Inferior parietal cortex (tissue), 1 donor: ENCODE measurements around the gene SCAPER.

Experiments
- DNase-seq: peaks from one replicate; pipeline ENCODE4 v3.0.0-alpha.2; 2016; ENCODE audit errors: extremely low spot score

Gene SCAPER

DNA sequence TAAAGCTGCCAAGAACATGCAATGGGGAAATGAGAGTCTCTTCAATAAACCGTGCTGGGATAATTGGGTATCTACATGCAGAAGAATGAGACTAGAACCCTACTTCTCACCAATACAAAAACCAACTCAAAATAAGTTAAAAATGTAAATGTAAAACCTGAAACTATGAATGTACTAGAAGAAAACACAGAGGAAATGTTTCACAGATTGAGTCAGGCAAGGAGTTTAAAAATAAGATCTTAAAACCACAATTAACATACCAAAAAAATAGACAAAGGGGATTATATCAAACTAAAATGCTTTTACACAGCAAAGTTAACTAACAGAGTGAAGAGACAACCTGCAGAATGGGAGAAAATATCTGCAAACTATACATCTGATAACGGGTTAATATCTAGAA is 478.2 kb downstream of the SCAPER start:
- DNase-seq, result no peak

DNA sequence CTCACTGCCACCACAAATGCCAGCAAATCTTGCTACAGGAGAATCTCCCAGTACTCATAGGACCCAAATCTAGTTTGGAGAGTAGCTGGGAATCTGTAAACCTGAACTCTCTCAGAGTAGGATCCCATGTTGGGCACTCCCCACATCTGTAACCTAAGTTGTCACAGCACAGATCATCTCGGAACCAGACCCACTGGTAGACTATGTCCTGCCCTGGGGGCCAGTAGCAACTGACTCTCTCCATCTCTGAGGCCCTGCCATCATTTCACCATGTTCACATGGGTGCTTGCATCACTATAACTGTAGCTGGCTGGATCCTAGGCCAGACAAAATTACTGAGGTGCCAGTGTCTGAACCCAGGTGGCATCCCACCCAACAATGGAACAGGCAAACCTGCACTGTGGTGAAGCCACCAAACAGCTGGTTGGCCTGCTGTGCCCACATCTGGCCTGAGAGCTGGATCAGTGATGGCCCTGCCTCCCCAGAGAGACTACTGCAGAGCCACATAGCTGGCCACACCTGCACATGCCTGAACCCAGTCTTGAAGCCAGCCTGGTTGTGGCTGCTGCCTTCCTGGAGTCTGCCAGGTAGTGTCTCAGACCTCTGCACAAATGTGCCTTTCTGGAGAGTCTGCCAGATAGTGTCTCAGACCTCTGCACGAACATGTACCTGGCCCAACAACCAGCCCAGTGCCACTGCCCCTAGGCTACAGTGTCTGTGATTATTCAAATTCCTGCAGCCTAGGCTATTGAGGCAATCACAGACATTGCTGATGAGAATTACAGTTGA is 486.6 kb downstream of the SCAPER start:
- DNase-seq, result no peak

GRCh38 chr15:76401285-76401684 is 503.9 kb downstream of the SCAPER start:
- no peak for DNase-seq

DNA sequence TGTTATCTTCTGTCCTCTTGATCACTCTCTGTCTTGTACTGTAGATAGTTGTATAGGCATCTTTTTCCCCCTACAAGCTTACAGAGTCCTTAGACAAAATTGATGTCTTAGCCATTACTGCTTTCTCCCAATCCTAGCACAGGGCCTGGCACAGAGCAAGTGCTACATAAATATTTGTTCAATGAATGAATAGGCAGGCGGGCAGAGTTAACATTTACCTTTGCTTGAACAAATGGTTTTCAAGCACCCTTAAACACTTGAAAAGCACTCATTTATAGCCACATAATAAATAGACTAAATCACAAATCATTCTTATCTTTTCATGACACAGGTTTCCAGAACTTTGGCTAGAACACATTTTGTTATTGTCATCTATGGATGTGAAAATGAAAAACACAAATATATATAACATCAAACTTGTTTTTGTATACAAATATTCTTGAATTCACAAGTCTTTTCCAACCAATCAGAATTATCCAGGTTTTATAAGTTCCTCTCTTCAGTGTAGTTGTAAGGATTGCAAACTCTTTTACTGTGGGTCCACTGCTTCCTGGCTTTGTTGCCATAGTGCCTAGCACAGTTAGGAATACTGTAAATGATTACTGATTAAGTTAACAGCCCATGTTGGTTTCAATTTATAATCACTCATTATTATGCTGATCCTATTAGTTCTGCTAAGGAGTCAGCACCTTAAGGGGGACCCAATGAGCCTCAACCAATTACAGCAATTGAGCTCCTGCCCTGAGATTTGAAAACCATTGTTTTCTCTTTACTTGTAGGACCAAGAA is 506.6 kb downstream of the SCAPER start:
- DNase-seq, result no peak

GRCh38 chr15:76393614-76394013 is 511.5 kb downstream of the SCAPER start:
- no peak for DNase-seq

DNA sequence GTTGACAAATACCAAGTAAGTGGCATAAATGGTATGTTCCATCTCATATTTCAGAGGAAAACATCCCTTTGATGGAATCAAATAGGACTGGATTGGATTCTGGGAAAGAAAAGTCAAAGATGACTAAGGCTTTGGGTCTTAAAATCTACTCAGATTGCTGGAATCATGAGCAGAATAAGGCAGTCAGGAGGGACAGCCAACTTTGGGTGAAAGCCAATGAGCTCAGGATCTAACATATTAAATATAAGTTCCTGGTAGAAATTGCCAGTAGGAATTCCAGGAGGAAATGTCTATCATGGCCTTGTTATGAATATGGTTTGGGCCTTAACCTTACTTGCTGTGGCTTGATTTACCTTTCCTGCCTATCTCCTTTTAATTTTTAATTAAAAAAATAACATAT is 513.3 kb downstream of the SCAPER start:
- no peak for DNase-seq

DNA sequence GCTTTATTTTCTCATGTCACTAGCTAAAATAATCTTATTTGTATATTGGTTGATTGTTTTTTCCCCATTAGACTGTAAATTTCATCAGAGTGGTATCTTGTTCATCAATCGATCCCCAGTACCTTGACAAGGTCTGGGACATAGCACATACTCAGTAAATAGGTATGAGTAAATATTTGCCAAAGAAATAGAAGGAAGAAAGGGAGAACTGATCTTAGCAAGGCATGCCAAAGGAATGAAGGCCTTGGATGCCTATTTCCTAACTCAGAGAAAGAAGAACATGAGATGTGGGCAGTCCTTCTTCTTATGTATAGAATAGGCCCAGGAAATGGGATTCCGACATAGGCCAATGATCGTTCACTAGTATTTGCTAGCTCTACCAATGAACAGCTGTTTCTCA is 513.8 kb downstream of the SCAPER start:
- DNase-seq, result no peak

GRCh38 chr15:76390571-76390970 is 514.6 kb downstream of the SCAPER start:
- DNase-seq, result no peak

GRCh38 chr15:76386926-76387325 is 518.2 kb downstream of the SCAPER start:
- DNase-seq, result no peak

- no peak for DNase-seq
Observed at GRCh38 chr15:76386178-76386577, 519.0 kb downstream of the SCAPER start.

GRCh38 chr15:76384409-76384808 is 520.7 kb downstream of the SCAPER start:
- DNase-seq, result no peak

DNA sequence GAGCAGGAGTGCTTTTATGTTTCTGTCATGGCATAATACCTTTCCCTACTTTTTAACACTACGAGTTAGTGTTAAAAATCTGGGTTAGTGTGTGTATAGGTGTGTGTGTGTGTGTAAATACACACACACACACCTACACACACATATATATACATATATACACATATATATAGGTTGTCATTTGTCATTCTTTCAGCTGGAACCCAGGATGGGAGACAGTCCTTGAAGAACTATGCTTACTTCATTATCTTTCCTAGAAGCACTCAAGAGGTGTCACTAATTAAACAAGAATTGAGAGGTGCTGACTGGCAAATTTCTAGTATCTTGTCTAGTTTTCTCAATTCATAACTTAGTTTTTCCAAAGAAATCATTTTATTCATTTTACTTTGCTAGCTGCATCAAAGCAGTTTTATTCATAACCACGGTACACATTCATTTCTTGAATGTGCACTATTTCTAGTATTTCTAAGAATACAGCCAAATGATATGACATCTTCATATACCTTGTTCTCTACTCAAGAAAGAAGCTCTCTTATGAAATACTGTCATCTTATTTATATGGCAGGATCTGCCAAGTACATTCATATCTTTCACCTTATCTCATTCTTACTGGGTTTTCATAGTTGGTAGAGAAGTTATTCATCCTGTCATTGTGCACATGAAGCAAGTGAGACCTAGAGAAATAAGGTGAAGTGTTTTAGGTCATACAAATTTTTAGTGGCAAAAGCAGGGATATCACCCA is 522.0 kb downstream of the SCAPER start:
- no peak for DNase-seq

- no peak for DNase-seq
Observed at GRCh38 chr15:76381366-76381765, 523.8 kb downstream of the SCAPER start.

GRCh38 chr15:76380249-76380648 is 524.9 kb downstream of the SCAPER start:
- DNase-seq, result no peak

DNA sequence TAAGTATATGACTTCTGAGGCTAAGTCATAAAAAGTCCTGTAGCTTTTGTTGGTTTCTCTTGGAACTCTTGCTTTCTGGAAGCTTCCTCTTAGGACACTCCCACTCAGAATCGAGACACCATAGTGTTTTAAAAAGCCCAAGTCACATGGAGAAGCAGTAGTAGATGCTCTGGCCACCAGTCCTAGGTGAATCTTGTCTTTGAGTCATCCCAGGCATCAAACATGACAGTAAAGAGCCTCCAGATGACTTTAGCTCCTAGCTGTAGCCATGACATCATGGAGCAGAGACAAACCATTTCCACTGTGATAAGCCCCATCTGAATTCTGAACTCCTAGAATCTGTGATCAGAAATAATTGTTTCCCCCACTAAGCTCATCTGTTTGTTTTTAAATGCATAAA is 526.4 kb downstream of the SCAPER start:
- DNase-seq, result no peak

DNA sequence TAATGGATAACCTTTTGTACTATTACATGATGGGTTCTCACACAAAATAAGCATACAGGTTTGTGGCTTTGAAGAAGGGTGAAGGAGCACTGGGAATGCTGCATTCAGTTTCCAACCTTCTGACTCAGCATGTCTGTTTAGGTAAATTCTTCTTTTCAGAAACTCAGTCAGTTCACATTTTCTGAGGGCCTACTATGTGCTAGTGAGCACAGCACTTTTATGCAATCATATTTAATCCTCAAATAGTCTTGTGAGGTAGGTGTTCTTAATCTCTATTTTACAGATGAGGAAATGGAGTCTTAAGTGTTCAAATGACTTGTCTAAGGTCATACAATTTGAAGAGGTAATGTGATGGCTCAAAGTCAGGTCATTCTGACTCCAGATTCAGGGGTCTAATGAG is 527.4 kb downstream of the SCAPER start:
- DNase-seq, result no peak

DNA sequence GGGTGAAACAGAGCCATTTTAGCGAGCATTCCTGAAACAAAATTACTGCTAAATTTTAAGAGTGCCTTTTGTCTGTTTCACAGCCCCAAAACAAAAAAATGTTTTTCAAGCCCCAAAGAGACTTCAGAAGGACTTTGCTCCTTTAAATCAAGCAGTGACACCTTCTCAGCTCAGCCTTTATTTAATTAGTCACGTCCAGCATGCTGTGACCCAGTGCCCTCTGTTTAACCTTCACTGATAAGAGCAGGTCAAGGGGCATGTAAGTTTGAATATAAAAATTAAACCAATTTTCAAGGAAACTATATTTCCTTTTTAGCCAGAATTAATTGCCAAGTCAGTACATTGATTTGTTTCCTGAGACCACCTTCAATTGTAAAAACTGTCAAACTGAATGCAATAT is 527.9 kb downstream of the SCAPER start:
- no peak for DNase-seq

DNA sequence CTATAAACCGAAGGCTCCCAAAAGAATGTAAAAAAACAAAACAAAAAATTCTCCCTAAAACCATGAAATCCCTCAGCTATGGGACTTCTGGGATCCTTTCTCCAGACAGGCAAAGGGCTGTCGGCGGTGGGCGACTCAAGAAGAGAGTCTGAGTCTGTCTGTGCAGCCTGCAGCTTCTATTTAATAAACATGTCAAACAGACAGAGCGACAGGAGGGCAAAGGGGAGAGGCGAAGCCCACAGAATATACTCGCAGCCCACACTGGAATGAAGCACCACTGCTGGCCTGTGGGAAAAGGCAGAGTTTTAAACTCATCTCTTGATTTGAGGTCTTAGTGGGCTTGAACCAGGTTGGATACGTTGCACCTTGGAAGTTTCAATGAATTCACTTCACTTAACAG is 528.3 kb downstream of the SCAPER start:
- no peak for DNase-seq

- DNase-seq, result no peak
Observed at GRCh38 chr15:76376029-76376428, 529.1 kb downstream of the SCAPER start.

- no peak for DNase-seq
Observed at GRCh38 chr15:76368122-76368621, 537.0 kb downstream of the SCAPER start.

- DNase-seq, result no peak
Observed at GRCh38 chr15:76366714-76367113, 538.4 kb downstream of the SCAPER start.

- no peak for DNase-seq
Observed at GRCh38 chr15:76363251-76363650, 541.9 kb downstream of the SCAPER start.
